Measurements from ENCODE around the gene ADAMTS14.

DNA sequence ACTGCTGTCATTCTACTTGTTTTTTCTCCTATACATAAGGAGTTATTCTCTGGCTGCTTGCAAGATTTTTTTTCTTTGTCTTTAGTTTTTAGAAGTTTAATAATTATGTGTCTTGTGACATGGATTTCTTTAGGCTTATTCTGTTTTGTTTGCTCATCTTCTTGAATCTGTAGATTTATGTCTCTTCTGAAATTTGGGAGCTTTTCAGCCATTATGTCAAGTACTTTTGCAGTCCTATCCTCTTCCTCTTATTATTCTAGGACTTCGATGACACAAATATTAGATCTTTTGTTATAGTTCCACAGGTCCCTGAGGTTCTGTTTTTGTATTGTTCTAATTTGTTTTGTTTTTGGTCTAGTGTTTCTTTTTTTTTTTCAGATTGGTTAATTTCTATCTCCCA, 129.5 kb downstream of the ADAMTS14 start:
- TF ChIP-seq, protein P1, sequence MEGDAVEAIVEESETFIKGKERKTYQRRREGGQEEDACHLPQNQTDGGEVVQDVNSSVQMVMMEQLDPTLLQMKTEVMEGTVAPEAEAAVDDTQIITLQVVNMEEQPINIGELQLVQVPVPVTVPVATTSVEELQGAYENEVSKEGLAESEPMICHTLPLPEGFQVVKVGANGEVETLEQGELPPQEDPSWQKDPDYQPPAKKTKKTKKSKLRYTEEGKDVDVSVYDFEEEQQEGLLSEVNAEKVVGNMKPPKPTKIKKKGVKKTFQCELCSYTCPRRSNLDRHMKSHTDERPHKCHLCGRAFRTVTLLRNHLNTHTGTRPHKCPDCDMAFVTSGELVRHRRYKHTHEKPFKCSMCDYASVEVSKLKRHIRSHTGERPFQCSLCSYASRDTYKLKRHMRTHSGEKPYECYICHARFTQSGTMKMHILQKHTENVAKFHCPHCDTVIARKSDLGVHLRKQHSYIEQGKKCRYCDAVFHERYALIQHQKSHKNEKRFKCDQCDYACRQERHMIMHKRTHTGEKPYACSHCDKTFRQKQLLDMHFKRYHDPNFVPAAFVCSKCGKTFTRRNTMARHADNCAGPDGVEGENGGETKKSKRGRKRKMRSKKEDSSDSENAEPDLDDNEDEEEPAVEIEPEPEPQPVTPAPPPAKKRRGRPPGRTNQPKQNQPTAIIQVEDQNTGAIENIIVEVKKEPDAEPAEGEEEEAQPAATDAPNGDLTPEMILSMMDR (IDR thresholded peaks at IDR 0.05; ENCODE audit: low read length) = no peak
- no peak for TF ChIP-seq EZH2 (optimal IDR thresholded peaks at IDR 0.05; ENCODE audit: low read depth, low read length)
- no peak for TF ChIP-seq EZH2phosphoT487 (IDR thresholded peaks at IDR 0.05; ENCODE audit: low read length)
